HEK293 (cell line): ENCODE results near the gene STRIP1.

Experiments used
- CTCF ChIA-PET: fragments of 350-600 bp; formaldehyde crosslinking; extraction: SDS; loops from one replicate; lab custom pipeline; 2021; ENCODE audit warnings: antibody characterized with exemption; lab: Yijun Ruan, JAX
- POLR2A ChIA-PET: fragments of 300-600 bp; formaldehyde crosslinking; extraction: SDS; loops from one replicate; lab custom pipeline; 2020; ENCODE audit warnings: antibody characterized with exemption, inconsistent platforms; lab: Yijun Ruan, JAX
- H3K27ac ChIP-seq: fragments of 200-500 bp; sonication (Bioruptor generic); 2 replicates; pipeline ENCODE4 v1.5.1; 2014; ENCODE audit warnings: low read depth, low read length, control low read depth, inconsistent platforms; ENCODE audit errors: extremely low read depth
- H3K36me3 ChIP-seq, 2 experiments: fragments of 200-500 bp in 1 of 2; sonication (Bioruptor generic) in 1 of 2; 1 replicate in 1 of 2; 2 replicates in 1 of 2; pipeline ENCODE4 v1.5.1; 2014 to 2017; ENCODE audit warnings: inconsistent platforms in 2 of 2, low read length in 2 of 2; ENCODE audit not compliant: control insufficient read depth in 2 of 2, insufficient read depth in 1 of 2
- H3K4me1 ChIP-seq: fragments of 200-500 bp; sonication (Bioruptor generic); 2 replicates; pipeline ENCODE4 v1.5.1; 2014; ENCODE audit warnings: mild to moderate bottlenecking, low read length, inconsistent platforms; ENCODE audit not compliant: control insufficient read depth, insufficient read depth
- H3K4me3 ChIP-seq: 2 replicates; pipeline ENCODE4 v1.5.1; 2011; ENCODE audit warnings: low read depth, mild to moderate bottlenecking, control low read depth, low read length, moderate library complexity
- H3K9me3 ChIP-seq: fragments of 200-500 bp; sonication (Bioruptor generic); 2 replicates; pipeline ENCODE4 v1.5.1; 2014; ENCODE audit warnings: low read depth, low read length, inconsistent platforms; ENCODE audit not compliant: control insufficient read depth, insufficient read depth
- HOXA7 ChIP-seq: sonication (generic); formaldehyde crosslinking; IDR thresholded peaks from 2 replicates; pipeline ENCODE4 v1.8.1; 2022; ENCODE audit warnings: missing genetic modification reagents, borderline replicate concordance
- PBX3 ChIP-seq: sonication (generic); formaldehyde crosslinking; IDR thresholded peaks from 2 replicates; pipeline ENCODE4 v1.8.1; 2022; ENCODE audit warnings: mild to moderate bottlenecking, moderate library complexity, missing genetic modification reagents
- SCRT2 ChIP-seq: fragments of 450-650 bp; formaldehyde crosslinking; IDR thresholded peaks from 2 replicates; pipeline ENCODE4 v1.5.1; 2016; ENCODE audit warnings: missing biosample characterization, missing genetic modification characterization
- YY2 ChIP-seq: fragments of 450-650 bp; formaldehyde crosslinking; IDR thresholded peaks from 2 replicates; pipeline ENCODE4 v1.5.1; 2016; ENCODE audit warnings: missing biosample characterization, missing genetic modification characterization
- ZBTB17 ChIP-seq: fragments of 450-650 bp; formaldehyde crosslinking; IDR thresholded peaks from 2 replicates; pipeline ENCODE4 v1.5.1; 2016; ENCODE audit warnings: missing biosample characterization, missing genetic modification characterization
- ZBTB20 ChIP-seq: fragments of 450-650 bp; formaldehyde crosslinking; IDR thresholded peaks from 2 replicates; pipeline ENCODE4 v1.5.1; 2016; ENCODE audit warnings: missing biosample characterization, missing genetic modification characterization
- ZEB2 ChIP-seq: fragments of 450-650 bp; formaldehyde crosslinking; IDR thresholded peaks from 2 replicates; pipeline ENCODE4 v1.5.1; 2016; ENCODE audit warnings: missing biosample characterization, missing genetic modification characterization
- ZFP69B ChIP-seq: fragments of 450-650 bp; formaldehyde crosslinking; IDR thresholded peaks from 2 replicates; pipeline ENCODE4 v1.5.1; 2016; ENCODE audit warnings: missing biosample characterization, missing genetic modification characterization
- ZIC2 ChIP-seq: fragments of 450-650 bp; formaldehyde crosslinking; IDR thresholded peaks from 2 replicates; pipeline ENCODE4 v1.5.1; 2016; ENCODE audit warnings: missing biosample characterization, missing genetic modification characterization
- ZNF169 ChIP-seq: fragments of 450-650 bp; formaldehyde crosslinking; IDR thresholded peaks from 2 replicates; pipeline ENCODE4 v1.5.1; 2016; ENCODE audit warnings: missing biosample characterization, missing genetic modification characterization
- ZNF221 ChIP-seq: fragments of 450-650 bp; formaldehyde crosslinking; IDR thresholded peaks from 2 replicates; pipeline ENCODE4 v1.5.1; 2017; ENCODE audit warnings: missing biosample characterization, missing genetic modification characterization, borderline replicate concordance
- ZNF24 ChIP-seq: fragments of 450-650 bp; formaldehyde crosslinking; IDR thresholded peaks from 2 replicates; pipeline ENCODE4 v1.5.1; 2016; ENCODE audit warnings: missing biosample characterization, missing genetic modification characterization
- ZNF292 ChIP-seq: fragments of 450-650 bp; formaldehyde crosslinking; IDR thresholded peaks from 2 replicates; pipeline ENCODE4 v1.5.1; 2016; ENCODE audit warnings: low read depth, missing biosample characterization, missing genetic modification characterization, borderline replicate concordance
- ZNF391 ChIP-seq: fragments of 450-650 bp; formaldehyde crosslinking; IDR thresholded peaks from 2 replicates; pipeline ENCODE4 v1.5.1; 2016; ENCODE audit warnings: low read depth, missing biosample characterization, missing genetic modification characterization, borderline replicate concordance
- ZNF621 ChIP-seq: fragments of 450-650 bp; formaldehyde crosslinking; IDR thresholded peaks from 2 replicates; pipeline ENCODE4 v1.5.1; 2017; ENCODE audit warnings: missing biosample characterization, missing genetic modification characterization
- ZNF623 ChIP-seq: fragments of 450-650 bp; formaldehyde crosslinking; IDR thresholded peaks from 2 replicates; pipeline ENCODE4 v1.5.1; 2016; ENCODE audit warnings: missing biosample characterization, missing genetic modification characterization
- ZNF639 ChIP-seq: fragments of 450-650 bp; formaldehyde crosslinking; IDR thresholded peaks from 2 replicates; pipeline ENCODE4 v1.5.1; 2016; ENCODE audit warnings: missing biosample characterization, missing genetic modification characterization
- ZNF664 ChIP-seq: fragments of 450-650 bp; formaldehyde crosslinking; IDR thresholded peaks from 2 replicates; pipeline ENCODE4 v1.5.1; 2016; ENCODE audit warnings: missing biosample characterization, missing genetic modification characterization
- ZNF692 ChIP-seq: fragments of 450-650 bp; formaldehyde crosslinking; IDR thresholded peaks from 2 replicates; pipeline ENCODE4 v1.5.1; 2016; ENCODE audit warnings: missing biosample characterization, missing genetic modification characterization
- TF ChIP-seq, protein P1 (sequence below): fragments of 450-650 bp; formaldehyde crosslinking; IDR thresholded peaks from 2 replicates; pipeline ENCODE4 v1.5.1; 2016; ENCODE audit warnings: missing biosample characterization, missing genetic modification characterization
- TF ChIP-seq, protein P2 (sequence below): fragments of 450-650 bp; formaldehyde crosslinking; IDR thresholded peaks from 2 replicates; pipeline ENCODE4; 2016; ENCODE audit warnings: missing biosample characterization, missing genetic modification characterization

The STRIP1 gene

GRCh38 chr1:110081061-110081460, 46.6 kb downstream of the STRIP1 start:
- TF ChIP-seq ZEB2 (tag by site-specific recombination) (no peak), ZNF391 (tag by site-specific recombination) (no peak), ZNF664 (tag by site-specific recombination) (no peak), HOXA7 (CRISPR knock-in tag) (no peak), YY2 (tag by site-specific recombination) (no peak), SCRT2 (no peak), ZNF621 (tag by site-specific recombination) (no peak), ZNF623 (tag by site-specific recombination) (no peak), PBX3 (no peak)
- TF ChIP-seq, protein P1, sequence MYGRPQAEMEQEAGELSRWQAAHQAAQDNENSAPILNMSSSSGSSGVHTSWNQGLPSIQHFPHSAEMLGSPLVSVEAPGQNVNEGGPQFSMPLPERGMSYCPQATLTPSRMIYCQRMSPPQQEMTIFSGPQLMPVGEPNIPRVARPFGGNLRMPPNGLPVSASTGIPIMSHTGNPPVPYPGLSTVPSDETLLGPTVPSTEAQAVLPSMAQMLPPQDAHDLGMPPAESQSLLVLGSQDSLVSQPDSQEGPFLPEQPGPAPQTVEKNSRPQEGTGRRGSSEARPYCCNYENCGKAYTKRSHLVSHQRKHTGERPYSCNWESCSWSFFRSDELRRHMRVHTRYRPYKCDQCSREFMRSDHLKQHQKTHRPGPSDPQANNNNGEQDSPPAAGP (tag by site-specific recombination): no peak
- CTCF ChIA-PET: interaction anchor here (0.6 to 3.1 kb wide), 7 partner anchors 12 to 397 kb away, joined by 3 to 20 read pairs (median 3); partner anchors contain the start of gene AHCYL1
- Histone ChIP-seq H3K9me3 (no peaks in the 10 kb centered on the region), H3K4me3 (no peak overlapping the region), H3K36me3 (no peaks in the 10 kb centered on the region), H3K4me1 (no peaks in the 10 kb centered on the region), H3K27ac (no peak overlapping the region)
- POLR2A ChIA-PET: no interaction called here

DNA sequence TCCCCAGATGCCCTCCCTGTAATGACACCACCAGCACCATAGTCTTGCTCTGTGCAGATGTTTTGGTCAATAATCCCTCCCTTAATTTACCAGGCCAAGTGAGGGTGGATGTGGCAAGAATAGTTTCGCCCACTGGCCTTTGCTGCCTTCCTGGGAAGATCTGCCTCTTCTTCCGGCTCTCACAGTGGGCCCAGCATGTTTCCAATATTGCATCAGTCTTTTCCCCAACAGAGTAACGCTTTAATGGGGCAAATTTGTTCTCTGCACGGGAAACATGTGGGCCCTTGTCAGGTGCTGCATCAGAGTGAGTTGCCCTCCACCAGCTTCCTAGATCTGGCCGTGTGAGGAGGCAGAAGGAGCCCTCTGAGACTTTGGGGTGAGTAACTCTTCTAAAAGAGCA, 48.1 kb downstream of the STRIP1 start:
- CTCF ChIA-PET: interaction anchor here (0.6 to 3.1 kb wide), 4 partner anchors 18 to 29 kb away, joined by 3 to 20 read pairs (median 10); no protein-coding TSS in a partner anchor
- POLR2A ChIA-PET: no interaction called here
- TF ChIP-seq ZFP69B (tag by site-specific recombination) (peak; percentile 41; the same call in 1 of the 2 replicates), ZIC2 (tag by site-specific recombination) (peak; percentile 54), ZNF24 (tag by site-specific recombination) (no peak), ZNF692 (tag by site-specific recombination) (0 out of 2 replicates have a peak, but pooled peaks have one; percentile 36)
- TF ChIP-seq, protein P2, sequence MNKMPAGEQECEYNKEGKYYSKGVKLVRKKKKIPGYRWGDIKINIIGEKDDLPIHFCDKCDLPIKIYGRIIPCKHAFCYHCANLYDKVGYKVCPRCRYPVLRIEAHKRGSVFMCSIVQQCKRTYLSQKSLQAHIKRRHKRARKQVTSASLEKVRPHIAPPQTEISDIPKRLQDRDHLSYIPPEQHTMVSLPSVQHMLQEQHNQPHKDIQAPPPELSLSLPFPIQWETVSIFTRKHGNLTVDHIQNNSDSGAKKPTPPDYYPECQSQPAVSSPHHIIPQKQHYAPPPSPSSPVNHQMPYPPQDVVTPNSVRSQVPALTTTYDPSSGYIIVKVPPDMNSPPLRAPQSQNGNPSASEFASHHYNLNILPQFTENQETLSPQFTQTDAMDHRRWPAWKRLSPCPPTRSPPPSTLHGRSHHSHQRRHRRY (tag by site-specific recombination): no peak
- H3K27ac ChIP-seq: no peak overlapping the region
- H3K4me3 ChIP-seq: no peak overlapping the region
- no peaks in the 10 kb centered on the region for H3K9me3 ChIP-seq
- H3K36me3 ChIP-seq: no peaks in the 10 kb centered on the region
- H3K4me1 ChIP-seq: no peaks in the 10 kb centered on the region

DNA sequence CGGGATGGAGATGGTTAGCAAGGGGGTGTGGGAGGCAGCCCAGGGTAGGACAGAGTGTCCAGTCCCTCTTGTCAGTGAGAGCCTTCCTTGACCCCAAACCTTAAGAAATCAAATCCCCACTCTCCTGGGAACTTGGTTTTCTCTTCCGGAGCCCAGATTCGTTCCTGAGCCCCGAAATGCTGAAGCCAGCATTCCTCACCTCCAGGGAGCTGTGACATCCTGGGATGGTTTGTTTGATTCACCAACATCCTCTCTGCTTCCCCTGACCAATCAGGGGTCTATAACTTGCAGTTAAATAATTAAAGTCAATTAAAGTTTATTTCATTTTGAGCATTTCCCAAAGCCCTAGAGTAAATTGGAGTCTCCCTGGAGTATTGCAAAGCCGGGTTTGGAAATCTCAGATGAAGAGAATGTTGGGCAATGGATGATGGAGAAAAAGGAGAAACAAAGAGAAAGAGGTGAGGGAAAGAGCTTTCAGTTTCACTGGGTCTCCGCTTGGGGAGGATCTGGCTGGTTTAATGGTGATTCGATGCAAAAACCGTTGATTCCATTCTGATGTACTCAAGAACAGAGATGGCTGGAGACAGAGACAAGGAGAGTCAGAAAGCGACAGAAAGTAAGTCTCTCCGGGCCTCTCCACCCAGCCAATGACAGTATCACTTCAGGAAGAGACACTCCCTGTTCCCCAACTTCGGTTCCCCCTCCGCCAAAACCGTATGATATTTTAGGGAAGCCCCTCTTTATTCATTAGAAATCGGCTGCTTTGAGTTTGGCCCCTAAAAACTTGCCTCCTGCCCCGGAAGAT, 48.8 kb downstream of the STRIP1 start:
- POLR2A ChIA-PET: no interaction called here
- no peak for TF ChIP-seq ZNF221 (tag by site-specific recombination)
- TF ChIP-seq, protein P2 (tag by site-specific recombination): no peak
- no peak for TF ChIP-seq ZBTB17
- TF ChIP-seq ZBTB20 (tag by site-specific recombination): no peak
- TF ChIP-seq ZNF639 (tag by site-specific recombination): no peak
- TF ChIP-seq, protein P1 (tag by site-specific recombination): no peak
- TF ChIP-seq ZNF292 (tag by site-specific recombination): no peak
- no peak for TF ChIP-seq ZNF169
- TF ChIP-seq, all 188 proteins: peak for 0

More for the DNA sequence above, 48.8 kb downstream of the STRIP1 start:
- Histone ChIP-seq H3K36me3 (no peaks in the 10 kb centered on the region), H3K4me1 (no peaks in the 10 kb centered on the region), H3K4me3 (no peak overlapping the region), H3K9me3 (no peaks in the 10 kb centered on the region), H3K27ac (no peak overlapping the region)
- CTCF ChIA-PET: interaction anchor here (0.7 to 3.1 kb wide), 5 partner anchors 18 to 413 kb away, joined by 3 to 20 read pairs (median 3); no protein-coding TSS in a partner anchor
